ENCODE data around the gene CES3.

CES3 gene

GRCh38 chr16:66970775-66971720, 10.0 kb downstream of the CES3 start:
- CTCF ChIA-PET = interaction anchor here (0.7 to 4.2 kb wide), 5 partner anchors 10 to 213 kb away, joined by 3 to 33 read pairs (median 3); partner anchors contain the start of gene CES3
- H3K27ac ChIP-seq (ENCODE audit: extremely low read depth, low read depth, low read length) = no peak overlapping the region
- no peaks in the 10 kb centered on the region for H3K4me1 ChIP-seq (ENCODE audit: control insufficient read depth, insufficient read depth, low read length)
- H3K9me3 ChIP-seq (ENCODE audit: control insufficient read depth, insufficient read depth, low read depth, low read length) = no peaks in the 10 kb centered on the region
- H3K36me3 ChIP-seq (ENCODE audit: control insufficient read depth in 2 of 2, insufficient read depth in 1 of 2, low read length in 2 of 2) = peaks cover 4 to 48% of the 10 kb centered on the region in 2 experiments; a peak in 2 of 3 replicates
- POLR2A ChIA-PET = interaction anchor here (2.4 kb wide), 1 partner anchor 10 kb away, joined by 7 read pairs; the partner anchor contains the start of gene CES3
- TF ChIP-seq ZNF248 (tag by site-specific recombination; IDR thresholded peaks at IDR 0.05) (no peak), GLIS1 (tag by site-specific recombination; IDR thresholded peaks at IDR 0.05) (no peak), ZXDB (tag by site-specific recombination; IDR thresholded peaks at IDR 0.05) (no peak), ZNF354C (tag by site-specific recombination; IDR thresholded peaks at IDR 0.05; ENCODE audit: borderline replicate concordance, low read depth) (no peak), SP3 (tag by site-specific recombination; IDR thresholded peaks at IDR 0.05) (no peak), ZBTB11 (tag by site-specific recombination; conservative IDR thresholded peaks at IDR 0.05; ENCODE audit: low read depth) (no peak), ZNF600 (tag by site-specific recombination; IDR thresholded peaks at IDR 0.05) (no peak), ZNF37A (tag by site-specific recombination; IDR thresholded peaks at IDR 0.05) (no peak), ZNF274 (IDR thresholded peaks at IDR 0.05; ENCODE audit: low read length) (no peak), ZNF274 (tag by site-specific recombination; IDR thresholded peaks at IDR 0.05; ENCODE audit: borderline replicate concordance) (no peak), ZNF664 (tag by site-specific recombination; IDR thresholded peaks at IDR 0.05) (no peak), ZNF398 (tag by site-specific recombination; IDR thresholded peaks at IDR 0.05) (no peak), ZBTB48 (tag by site-specific recombination; IDR thresholded peaks at IDR 0.05) (no peak), TRIM28 (IDR thresholded peaks at IDR 0.05; ENCODE audit: borderline replicate concordance, low read length) (no peak), ZNF747 (tag by site-specific recombination; IDR thresholded peaks at IDR 0.05) (no peak), YY1 (tag by site-specific recombination; IDR thresholded peaks at IDR 0.05) (no peak), ZNF677 (tag by site-specific recombination; IDR thresholded peaks at IDR 0.05) (no peak), ZNF133 (tag by site-specific recombination; IDR thresholded peaks at IDR 0.05) (no peak), SCRT2 (tag by site-specific recombination; IDR thresholded peaks at IDR 0.05) (no peak), ZNF10 (tag by site-specific recombination; IDR thresholded peaks at IDR 0.05) (no peak)
- H3K4me3 ChIP-seq (ENCODE audit: low read depth, low read length) = no peak overlapping the region

- CTCF ChIA-PET = interaction anchor here (0.7 to 4.2 kb wide), 6 partner anchors 8 to 182 kb away, joined by 3 to 33 read pairs (median 4); partner anchors contain the start of gene CES3
- Histone ChIP-seq H3K4me1 (ENCODE audit: control insufficient read depth, insufficient read depth, low read length) (no peaks in the 10 kb centered on the region), H3K4me3 (ENCODE audit: low read depth, low read length) (no peak overlapping the region), H3K27ac (ENCODE audit: extremely low read depth, low read depth, low read length) (no peak overlapping the region), H3K36me3 (ENCODE audit: control insufficient read depth in 2 of 2, insufficient read depth in 1 of 2, low read length in 2 of 2) (peaks cover under 1 to 28% of the 10 kb centered on the region in 2 experiments; a peak in 2 of 3 replicates), H3K9me3 (ENCODE audit: control insufficient read depth, insufficient read depth, low read depth, low read length) (no peaks in the 10 kb centered on the region)
- POLR2A ChIA-PET = no interaction called here
- no peak for TF ChIP-seq ZNF404 (tag by site-specific recombination; IDR thresholded peaks at IDR 0.05)
- TF ChIP-seq ZNF157 (tag by site-specific recombination; IDR thresholded peaks at IDR 0.05) = no peak
- no peak for TF ChIP-seq ZNF354C (tag by site-specific recombination; IDR thresholded peaks at IDR 0.05; ENCODE audit: borderline replicate concordance, low read depth)
- TF ChIP-seq ZBTB17 (tag by site-specific recombination; IDR thresholded peaks at IDR 0.05) = no peak
- TF ChIP-seq PRDM10 (tag by site-specific recombination; IDR thresholded peaks at IDR 0.05) = peak; percentile 83
- 0 out of 2 replicates have a peak, but pooled peaks have one; percentile 25 for TF ChIP-seq OSR2 (tag by site-specific recombination; IDR thresholded peaks at IDR 0.05)
- TF ChIP-seq ZNF341 (tag by site-specific recombination; IDR thresholded peaks at IDR 0.05; ENCODE audit: low read depth) = peak; percentile 55
- peak; percentile 55; the same call in 1 of the 2 replicates for TF ChIP-seq FEZF1 (tag by site-specific recombination; IDR thresholded peaks at IDR 0.05)
These were observed 11.9 kb downstream of the CES3 start for GRCh38 chr16:66972983-66973382.

All from HEK293 (cell line).